GM21526 (cell line): ENCODE data around the gene PSME3IP1.

Source experiments
- ATAC-seq: cut with Tn5 transposase; IDR thresholded peaks from one replicate; pipeline ENCODE4 v1.9.1; 2021; ENCODE audit warnings: moderate library complexity; ENCODE audit not compliant: unreplicated experiment, low FRiP score

The PSME3IP1 gene

DNA sequence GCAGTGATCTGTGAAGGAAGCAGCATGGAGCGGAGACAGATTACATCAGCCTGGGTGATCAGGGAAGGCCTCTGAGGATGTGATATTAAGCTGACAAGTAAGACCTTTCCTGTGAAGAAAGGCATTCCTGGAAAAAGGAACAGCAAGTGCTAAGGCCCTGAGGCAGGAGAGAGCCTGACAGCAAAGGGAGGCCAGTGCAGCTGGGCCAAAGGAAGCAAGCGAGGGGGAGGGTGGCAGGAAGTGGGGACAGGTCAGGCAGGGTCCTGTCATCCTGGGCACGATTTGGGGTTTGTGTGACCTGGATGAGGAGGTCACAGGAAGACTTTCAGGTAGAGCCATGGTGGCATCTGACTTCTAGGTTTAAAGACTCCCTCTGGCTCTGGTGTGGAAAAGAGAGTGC, 81.1 kb downstream of the PSME3IP1 start:
- ATAC-seq, result no peak

DNA sequence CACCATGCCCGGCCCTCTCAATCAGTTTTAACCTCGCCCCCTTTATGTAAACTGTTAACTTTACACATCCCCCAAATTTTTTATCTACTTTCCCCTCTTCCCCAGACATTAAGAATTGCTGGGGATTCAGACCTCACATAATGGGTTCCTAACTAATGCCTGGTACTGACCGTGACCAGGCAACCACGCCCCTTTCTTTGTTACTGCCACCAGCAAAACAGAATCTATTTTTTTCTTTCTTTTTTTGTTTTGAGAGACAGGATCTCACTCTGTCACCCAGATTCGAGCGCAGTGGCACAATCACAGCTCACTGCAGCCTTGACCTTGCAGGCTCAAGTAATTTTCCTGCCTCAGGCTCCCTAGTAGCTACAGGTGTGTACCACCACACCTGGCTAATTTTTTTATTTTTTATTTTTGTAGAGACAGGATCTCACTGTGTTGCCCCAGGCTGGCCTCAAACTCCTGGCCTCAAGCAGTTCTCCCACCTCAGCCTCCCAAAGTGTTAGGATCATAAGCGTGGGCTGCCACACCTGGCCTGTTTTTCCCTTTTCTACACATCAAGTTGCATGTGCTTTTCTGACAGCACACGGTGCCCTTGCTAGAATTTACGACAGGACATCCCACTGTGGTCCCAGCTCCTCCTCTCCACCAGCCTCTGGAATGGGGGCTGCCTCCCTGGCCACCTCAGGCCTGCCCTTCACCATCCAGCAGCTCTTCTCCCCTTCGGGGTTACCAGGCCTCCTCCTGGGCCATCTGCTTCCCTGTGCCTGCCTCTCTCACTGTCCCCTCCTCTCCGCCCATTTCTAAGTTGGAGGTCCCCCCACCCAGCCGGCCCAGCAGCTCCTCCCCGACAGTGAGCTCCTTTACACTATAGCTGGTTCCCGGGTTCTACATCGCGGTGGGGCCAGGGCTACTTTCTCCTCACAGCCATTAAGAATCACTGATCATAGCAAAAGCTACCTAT, 82.7 kb downstream of the PSME3IP1 start:
- no peak for ATAC-seq
